Gastrocnemius medialis (tissue), 4 donors: ENCODE results near the gene NANOS3. TPM values are rescaled to one million over a fixed set of nuclear protein-coding genes. Genes with fewer than 3 reads are reported as not detected.

Source experiments
- ATAC-seq, 2 donors: fragments of 150-250 bp; one replicate each; pipeline ENCODE4 v1.9.1; 2016
- DNase-seq, 2 donors: peaks; one replicate each; pipeline ENCODE4 v3.0.0-alpha.2; 2019
- H3K27ac ChIP-seq, 4 donors: fragments of 200-600 bp; sonication (generic); 1 replicate in 1 of 4; 2 replicates in 3 of 4; pipeline ENCODE4 v1.5.1; 2016 to 2018; ENCODE audit warnings: mild to moderate bottlenecking in 2 of 4, moderate library complexity in 1 of 4
- H3K27me3 ChIP-seq, 3 donors: fragments of 200-600 bp; sonication (generic) in 2 of 3; 1 replicate in 1 of 3; 2 replicates in 2 of 3; pipeline versions ENCODE4 v1.5.1 to v1.6.0; 2016 to 2019; ENCODE audit warnings: mild to moderate bottlenecking in 1 of 3, moderate library complexity in 1 of 3
- H3K36me3 ChIP-seq, 2 donors: fragments of 200-600 bp; sonication (generic) in 1 of 2; one replicate each; pipeline ENCODE4 v1.5.1; 2017 to 2018
- H3K4me1 ChIP-seq, 2 donors: fragments of 200-600 bp; sonication (generic) in 1 of 2; one replicate each; pipeline ENCODE4 v1.5.1; 2016 to 2017; ENCODE audit warnings: mild to moderate bottlenecking in 2 of 2
- H3K4me3 ChIP-seq, 4 donors: fragments of 200-600 bp; sonication (generic) in 3 of 4; 1 replicate in 1 of 4; 2 replicates in 3 of 4; pipeline ENCODE4 v1.5.1; 2016 to 2019; ENCODE audit warnings: mild to moderate bottlenecking in 2 of 4
- H3K9me3 ChIP-seq, 3 donors: fragments of 200-600 bp; sonication (generic) in 2 of 3; 1 replicate in 1 of 3; 2 replicates in 2 of 3; pipeline ENCODE4 v1.5.1; 2016 to 2019
- CTCF ChIP-seq, 5 experiments: fragments of 450-650 bp in 3 of 5; fragments of 200-600 bp in 2 of 5; sonication (generic) in 2 of 5; IDR thresholded peaks in 4 of 5; conservative IDR thresholded peaks in 1 of 5; 1 replicate in 4 of 5; 2 replicates in 1 of 5; pipeline ENCODE4 v1.5.1; 2016 to 2019; ENCODE audit warnings: antibody characterized with exemption in 5 of 5, mild to moderate bottlenecking in 3 of 5, moderate library complexity in 3 of 5
- POLR2A ChIP-seq, 2 donors: fragments of 450-650 bp; IDR thresholded peaks; one replicate each; pipeline ENCODE4 v1.6.1; 2017; ENCODE audit warnings: antibody characterized with exemption in 2 of 2, mild to moderate bottlenecking in 2 of 2, moderate library complexity in 2 of 2
- in situ Hi-C, 4 donors: fragments of 200-750 bp; cut with MboI; loops; one replicate each; pipeline versions ENCODE4 v1.15.0 to v1.8.0; 2017; ENCODE audit warnings: low sequenced_read_pairs in 4 of 4
- intact Hi-C: fragments of 100-400 bp; cut with DNase I; formaldehyde crosslinking; loops from one replicate; pipeline ENCODE4 v1.15.1; 2023; ENCODE audit warnings: low total_unique reads
- total RNA-seq, 4 donors: library from RNA; depleted of rRNA; stranded (reverse); fragments of >200 nt; gene quantifications; one replicate each; pipeline versions ENCODE4 v1.1.0 to v1.2.3, GENCODE V29; 2016

Gene NANOS3
- total RNA-seq, 4 donors from 2014 or later: not detected

- DNase-seq (no peak), ATAC-seq (no peak)
- H3K36me3 ChIP-seq: no peaks in the 10 kb centered on the region
- no peak overlapping the region for H3K4me3 ChIP-seq
- in situ Hi-C loops: loop anchor here (10.0 to 25.0 kb wide), 3 partner anchors 158 to 475 kb away; no protein-coding TSS in a partner anchor
- no peaks in the 10 kb centered on the region for H3K9me3 ChIP-seq
- H3K27me3 ChIP-seq: no peaks in the 10 kb centered on the region
- intact Hi-C loops: no loop called here
- H3K4me1 ChIP-seq: no peaks in the 10 kb centered on the region
- TF ChIP-seq POLR2A (IDR thresholded peaks at IDR 0.05) (no peak), CTCF (IDR thresholded peaks at IDR 0.05 in 4 of 5, conservative IDR thresholded peaks at IDR 0.05 in 1 of 5) (no peak)
- no peak overlapping the region for H3K27ac ChIP-seq
Observed at GRCh38 chr19:13887018-13887436, 10.1 kb downstream of the NANOS3 start.

GRCh38 chr19:13887517-13887916, 10.6 kb downstream of the NANOS3 start:
- Histone ChIP-seq H3K4me1 (no peaks in the 10 kb centered on the region), H3K27me3 (no peaks in the 10 kb centered on the region), H3K4me3 (no peak overlapping the region), H3K27ac (no peak overlapping the region), H3K9me3 (no peaks in the 10 kb centered on the region), H3K36me3 (no peaks in the 10 kb centered on the region)
- TF ChIP-seq CTCF (IDR thresholded peaks at IDR 0.05 in 4 of 5, conservative IDR thresholded peaks at IDR 0.05 in 1 of 5) (no peak), POLR2A (IDR thresholded peaks at IDR 0.05) (no peak)
- intact Hi-C loops: no loop called here
- DNase-seq (no peak), ATAC-seq (no peak)
- in situ Hi-C loops: loop anchor here (10.0 to 25.0 kb wide), 3 partner anchors 157 to 475 kb away; no protein-coding TSS in a partner anchor

GRCh38 chr19:13888281-13888680, 11.3 kb downstream of the NANOS3 start:
- DNase-seq: no peak

GRCh38 chr19:13890136-13890535, 13.2 kb downstream of the NANOS3 start:
- Histone ChIP-seq H3K27ac (no peak overlapping the region), H3K36me3 (no peaks in the 10 kb centered on the region), H3K4me3 (no peak overlapping the region), H3K27me3 (no peaks in the 10 kb centered on the region), H3K4me1 (no peaks in the 10 kb centered on the region), H3K9me3 (no peaks in the 10 kb centered on the region)
- DNase-seq: no peak
- TF ChIP-seq POLR2A (IDR thresholded peaks at IDR 0.05): no peak
- no peak for TF ChIP-seq CTCF (IDR thresholded peaks at IDR 0.05 in 4 of 5, conservative IDR thresholded peaks at IDR 0.05 in 1 of 5)
- intact Hi-C loops (no loop called here), in situ Hi-C loops (loop anchor here in 2 of 4 donors (10.0 to 25.0 kb wide), 3 partner anchors 165 to 472 kb away; no protein-coding TSS in a partner anchor)
- no peak for ATAC-seq

More at GRCh38 chr19:13888281-13888680, 11.3 kb downstream of the NANOS3 start:
- no peak overlapping the region for H3K27ac ChIP-seq
- in situ Hi-C loops (loop anchor here (10.0 to 25.0 kb wide), 3 partner anchors 157 to 474 kb away; no protein-coding TSS in a partner anchor), intact Hi-C loops (no loop called here)
- H3K9me3 ChIP-seq: no peaks in the 10 kb centered on the region
- no peak for TF ChIP-seq CTCF (IDR thresholded peaks at IDR 0.05 in 4 of 5, conservative IDR thresholded peaks at IDR 0.05 in 1 of 5)
- TF ChIP-seq POLR2A (IDR thresholded peaks at IDR 0.05): no peak
- no peaks in the 10 kb centered on the region for H3K36me3 ChIP-seq
- no peak for ATAC-seq
- no peak overlapping the region for H3K4me3 ChIP-seq
- H3K4me1 ChIP-seq: no peaks in the 10 kb centered on the region
- no peaks in the 10 kb centered on the region for H3K27me3 ChIP-seq

GRCh38 chr19:13892870-13893269, 15.9 kb downstream of the NANOS3 start:
- in situ Hi-C loops: loop anchor here in 2 of 4 donors (10.0 to 25.0 kb wide), 3 partner anchors 162 to 469 kb away; no protein-coding TSS in a partner anchor
- Histone ChIP-seq H3K9me3 (no peaks in the 10 kb centered on the region), H3K36me3 (no peaks in the 10 kb centered on the region), H3K27ac (no peak overlapping the region), H3K4me1 (no peaks in the 10 kb centered on the region), H3K27me3 (no peaks in the 10 kb centered on the region), H3K4me3 (no peak overlapping the region)
- no peak for DNase-seq
- intact Hi-C loops: no loop called here
- no peak for TF ChIP-seq POLR2A (IDR thresholded peaks at IDR 0.05)
- TF ChIP-seq CTCF (IDR thresholded peaks at IDR 0.05 in 4 of 5, conservative IDR thresholded peaks at IDR 0.05 in 1 of 5): no peak
- ATAC-seq: no peak
